Neutrophil (primary cell): ENCODE data around the gene C16orf82.

Source experiments
- H3K27ac ChIP-seq: fragments of 200-600 bp; sonication (generic); 2 replicates; pipeline ENCODE4 v1.5.1; 2016; ENCODE audit warnings: mild to moderate bottlenecking, moderate library complexity
- H3K27me3 ChIP-seq: fragments of 200-600 bp; sonication (generic); 2 replicates; pipeline ENCODE4 v1.6.0; 2016; ENCODE audit warnings: mild to moderate bottlenecking
- H3K36me3 ChIP-seq: fragments of 200-600 bp; sonication (generic); 2 replicates; pipeline ENCODE4 v1.5.1; 2017
- H3K4me1 ChIP-seq, 2 experiments: fragments of 200-600 bp in 1 of 2; sonication (generic) in 1 of 2; 1 replicate in 1 of 2; 2 replicates in 1 of 2; pipeline versions ENCODE4 v1.5.1 to v1.6.1; 2013 to 2016; ENCODE audit warnings: low read depth in 1 of 2, low read length in 1 of 2, mild to moderate bottlenecking in 1 of 2, moderate library complexity in 1 of 2; ENCODE audit not compliant: control insufficient read depth in 1 of 2, insufficient read depth in 1 of 2
- H3K4me3 ChIP-seq, 2 experiments: fragments of 200-600 bp in 1 of 2; sonication (generic) in 1 of 2; 1 replicate in 1 of 2; 2 replicates in 1 of 2; pipeline ENCODE4 v1.5.1; 2013 to 2016; ENCODE audit warnings: low read depth in 1 of 2, low read length in 1 of 2, mild to moderate bottlenecking in 1 of 2, moderate library complexity in 1 of 2
- H3K9me3 ChIP-seq: fragments of 200-600 bp; sonication (generic); 2 replicates; pipeline ENCODE4 v1.5.1; 2016
- TF ChIP-seq, protein P1 (sequence below): fragments of 200-600 bp; sonication (generic); IDR thresholded peaks from 2 replicates; pipeline ENCODE4 v1.5.1; 2016; ENCODE audit warnings: antibody characterized with exemption

C16orf82 gene

GRCh38 chr16:27109666-27110523, 43.2 kb downstream of the C16orf82 start:
- TF ChIP-seq, protein P1, sequence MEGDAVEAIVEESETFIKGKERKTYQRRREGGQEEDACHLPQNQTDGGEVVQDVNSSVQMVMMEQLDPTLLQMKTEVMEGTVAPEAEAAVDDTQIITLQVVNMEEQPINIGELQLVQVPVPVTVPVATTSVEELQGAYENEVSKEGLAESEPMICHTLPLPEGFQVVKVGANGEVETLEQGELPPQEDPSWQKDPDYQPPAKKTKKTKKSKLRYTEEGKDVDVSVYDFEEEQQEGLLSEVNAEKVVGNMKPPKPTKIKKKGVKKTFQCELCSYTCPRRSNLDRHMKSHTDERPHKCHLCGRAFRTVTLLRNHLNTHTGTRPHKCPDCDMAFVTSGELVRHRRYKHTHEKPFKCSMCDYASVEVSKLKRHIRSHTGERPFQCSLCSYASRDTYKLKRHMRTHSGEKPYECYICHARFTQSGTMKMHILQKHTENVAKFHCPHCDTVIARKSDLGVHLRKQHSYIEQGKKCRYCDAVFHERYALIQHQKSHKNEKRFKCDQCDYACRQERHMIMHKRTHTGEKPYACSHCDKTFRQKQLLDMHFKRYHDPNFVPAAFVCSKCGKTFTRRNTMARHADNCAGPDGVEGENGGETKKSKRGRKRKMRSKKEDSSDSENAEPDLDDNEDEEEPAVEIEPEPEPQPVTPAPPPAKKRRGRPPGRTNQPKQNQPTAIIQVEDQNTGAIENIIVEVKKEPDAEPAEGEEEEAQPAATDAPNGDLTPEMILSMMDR: peak; percentile 76
- no peaks in the 10 kb centered on the region for H3K9me3 ChIP-seq
- no peaks in the 10 kb centered on the region for H3K36me3 ChIP-seq
- peak overlapping the region in 1 of 2 experiments; percentile 29 for H3K4me3 ChIP-seq
- H3K4me1 ChIP-seq: peaks cover 0 to 7% of the 10 kb centered on the region in 2 experiments
- H3K27me3 ChIP-seq: peaks cover 37% of the 10 kb centered on the region
- no peak overlapping the region for H3K27ac ChIP-seq

DNA sequence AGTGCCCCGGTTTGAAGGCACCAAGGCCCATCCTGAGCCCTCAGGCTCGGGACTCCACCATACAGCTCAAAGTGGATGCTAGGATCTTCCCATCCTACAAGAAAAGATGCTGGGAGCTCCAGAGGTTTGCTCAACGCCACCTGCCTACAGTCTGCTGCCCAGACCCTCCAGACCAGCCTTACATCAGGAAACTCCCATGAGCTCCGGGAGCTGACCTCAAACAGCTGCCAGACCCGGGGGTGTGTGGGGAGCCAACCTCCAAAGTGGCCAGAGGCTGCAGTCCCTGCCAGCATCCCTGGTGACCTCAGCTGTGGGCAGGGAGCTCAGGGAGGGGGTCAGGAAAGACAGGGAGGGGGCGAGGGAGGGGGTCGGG, 43.8 kb downstream of the C16orf82 start:
- H3K27me3 ChIP-seq: peaks cover 35% of the 10 kb centered on the region
- H3K4me1 ChIP-seq: peaks cover 0 to 7% of the 10 kb centered on the region in 2 experiments
- H3K4me3 ChIP-seq: no peak overlapping the region
- no peaks in the 10 kb centered on the region for H3K9me3 ChIP-seq
- TF ChIP-seq, protein P1: no peak
- no peaks in the 10 kb centered on the region for H3K36me3 ChIP-seq
- H3K27ac ChIP-seq: no peak overlapping the region

GRCh38 chr16:27111486-27111885, 44.8 kb downstream of the C16orf82 start:
- no peak overlapping the region for H3K27ac ChIP-seq
- TF ChIP-seq, protein P1: no peak

DNA sequence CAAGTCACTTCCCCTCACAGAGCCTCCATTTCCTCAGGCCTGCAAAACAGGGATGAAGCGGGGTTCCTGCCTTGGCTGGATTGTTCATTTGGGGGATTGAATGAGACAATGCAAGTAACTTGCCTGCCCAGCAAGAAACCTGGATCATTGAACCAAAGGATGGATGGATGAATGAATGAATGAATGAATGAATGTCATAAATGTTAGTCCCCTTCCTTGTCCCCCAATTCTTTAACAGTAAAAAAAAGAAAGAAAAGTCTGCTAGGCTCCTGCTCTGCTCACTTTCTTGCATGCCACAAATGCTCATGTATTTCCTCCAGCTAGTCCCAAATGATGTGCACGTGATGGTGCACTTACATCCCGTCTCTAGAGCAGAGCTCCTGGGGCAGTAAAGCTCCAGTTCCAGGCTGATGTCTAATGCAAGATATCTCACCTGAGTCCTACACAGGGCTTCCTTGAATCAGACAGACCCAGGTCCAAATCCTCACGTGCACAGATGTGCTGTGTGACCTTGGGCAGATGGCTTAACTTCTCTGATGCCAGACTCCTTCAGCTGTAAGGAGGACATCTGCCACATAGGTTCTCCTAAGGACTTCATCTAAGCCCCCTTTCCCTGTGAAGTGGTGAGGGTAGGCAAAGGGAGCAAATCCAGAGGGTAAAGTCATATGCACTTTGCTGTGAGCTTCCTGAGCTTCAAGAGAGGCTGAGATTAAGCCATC, 45.5 kb downstream of the C16orf82 start:
- Histone ChIP-seq H3K4me3 (no peak overlapping the region), H3K36me3 (no peaks in the 10 kb centered on the region), H3K27ac (no peak overlapping the region), H3K4me1 (peaks cover 0 to 7% of the 10 kb centered on the region in 2 experiments), H3K9me3 (no peaks in the 10 kb centered on the region), H3K27me3 (peaks cover 33% of the 10 kb centered on the region)
- TF ChIP-seq, protein P1: no peak

More at GRCh38 chr16:27111486-27111885, 44.8 kb downstream of the C16orf82 start:
- H3K36me3 ChIP-seq: no peaks in the 10 kb centered on the region
- H3K4me1 ChIP-seq: peaks cover 0 to 7% of the 10 kb centered on the region in 2 experiments
- H3K4me3 ChIP-seq: no peak overlapping the region
- no peaks in the 10 kb centered on the region for H3K9me3 ChIP-seq
- H3K27me3 ChIP-seq: peaks cover 33% of the 10 kb centered on the region

DNA sequence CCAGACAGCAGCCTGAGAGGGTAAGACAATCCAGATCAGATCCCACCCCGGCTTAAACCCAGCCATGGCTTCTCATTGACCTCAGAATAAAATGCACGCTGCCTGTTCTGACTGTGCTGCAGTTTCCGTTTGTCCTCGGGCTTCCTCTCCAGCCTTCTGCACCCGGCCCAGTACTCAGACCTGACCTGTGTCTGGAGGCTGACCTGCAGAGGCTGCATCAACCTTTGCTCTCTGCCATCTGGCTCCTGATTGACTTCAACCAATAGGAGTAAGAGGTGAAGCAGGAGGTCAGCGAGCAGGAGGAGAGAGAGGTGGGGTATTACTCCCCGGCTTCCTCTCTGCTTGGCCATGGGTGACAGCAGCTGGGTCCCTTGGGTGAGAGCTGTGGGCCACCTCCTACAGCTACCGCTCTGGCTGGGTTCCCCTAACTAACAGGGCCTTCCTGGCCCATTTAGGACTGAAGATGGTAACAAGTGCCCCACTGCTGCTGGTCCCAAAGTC, 46.7 kb downstream of the C16orf82 start:
- TF ChIP-seq, protein P1: no peak
- H3K36me3 ChIP-seq: no peaks in the 10 kb centered on the region
- peaks cover 0 to 8% of the 10 kb centered on the region in 2 experiments for H3K4me1 ChIP-seq
- H3K4me3 ChIP-seq: no peak overlapping the region
- no peak overlapping the region for H3K27ac ChIP-seq
- no peaks in the 10 kb centered on the region for H3K9me3 ChIP-seq
- peaks cover 23% of the 10 kb centered on the region for H3K27me3 ChIP-seq
